Measurements from ENCODE around the gene BCAN. TPM values are rescaled to one million over a fixed set of nuclear protein-coding genes. Genes with fewer than 3 reads are reported as not detected.

BCAN gene
- total RNA-seq, 1 experiment from 2014 or later = not detected

DNA sequence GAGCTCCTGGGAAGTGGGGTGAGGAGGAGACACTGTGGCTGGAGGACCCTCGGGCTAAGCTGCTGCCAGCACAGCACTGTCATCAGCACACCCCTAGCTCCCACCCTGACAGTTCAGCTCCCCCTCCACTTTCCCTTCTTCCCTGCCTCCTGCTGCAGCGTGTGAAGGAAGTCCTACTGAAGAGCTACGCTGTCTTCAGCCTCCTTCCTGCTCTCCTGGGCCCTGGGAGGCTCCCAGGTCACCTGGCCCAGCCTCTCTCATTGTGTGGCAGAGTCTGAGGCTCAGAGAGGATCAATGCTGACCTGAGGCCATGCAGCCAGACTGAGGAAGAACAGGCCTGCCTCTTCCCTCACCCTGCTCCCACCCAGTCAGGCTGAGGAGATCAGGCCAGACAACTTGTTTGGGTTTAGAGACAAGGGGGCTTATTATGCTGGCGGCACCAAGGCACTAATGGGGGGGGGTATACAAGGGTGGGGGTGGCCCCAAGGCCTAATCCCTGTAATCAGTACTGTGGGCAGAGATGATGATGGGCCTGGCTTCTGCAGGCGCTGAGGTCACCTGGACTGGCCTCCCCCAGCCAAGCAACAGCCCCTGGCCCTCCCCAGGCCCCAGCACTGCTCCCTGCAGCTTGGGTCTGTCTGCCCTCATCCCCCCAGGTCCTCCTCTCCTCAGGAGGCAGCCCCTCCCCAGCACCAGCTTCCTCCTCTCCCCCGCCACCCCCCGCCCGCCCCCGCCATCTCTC is 26.2 kb downstream of the BCAN start:
- DNase-seq (ENCODE audit: low read depth) = no peak
- in situ Hi-C loops (cut with HindIII; ENCODE audit: low pct_unique_long_range_greater_than_20kb, low sequenced_read_pairs) = no loop called here

DNA sequence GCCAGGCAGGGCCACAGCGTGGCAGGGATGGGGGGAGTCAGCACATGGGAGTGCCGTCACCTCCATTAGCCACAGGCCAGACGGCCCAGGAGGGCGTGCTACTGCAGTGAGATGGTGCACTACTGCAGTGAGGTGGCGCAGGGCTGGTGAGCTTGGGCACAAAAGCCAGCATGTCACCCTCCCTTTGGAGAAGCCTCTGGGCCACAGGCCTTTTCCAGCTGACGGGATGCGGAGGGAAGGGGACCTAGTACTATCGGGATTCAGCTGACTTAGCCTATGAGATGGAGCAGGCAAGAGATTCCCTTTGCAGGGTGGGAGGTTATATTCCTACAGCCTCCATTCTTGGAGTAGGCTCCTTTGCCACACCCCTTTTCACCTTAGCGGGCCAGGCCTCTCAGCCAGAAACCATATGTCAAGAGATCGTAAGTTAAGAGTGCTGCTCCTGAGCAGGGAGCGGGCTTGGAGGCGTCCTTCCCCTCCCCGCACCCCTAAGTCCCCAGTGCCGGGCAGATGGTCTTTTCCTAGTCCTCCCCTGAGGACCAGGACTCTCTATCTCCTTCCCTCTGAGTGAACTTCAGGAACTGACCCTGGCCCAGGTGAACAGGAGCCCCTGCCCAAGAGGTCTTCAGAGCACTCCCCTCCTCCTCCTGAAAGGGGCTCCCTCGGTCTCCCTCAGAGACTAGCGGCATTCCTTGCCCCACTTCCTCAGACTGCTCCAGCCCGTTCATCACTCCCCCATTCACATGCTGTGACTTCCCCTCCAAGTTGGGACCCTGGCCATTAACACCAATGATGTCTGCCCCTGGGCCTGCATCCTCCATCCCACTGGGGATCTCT is 27.1 kb downstream of the BCAN start:
- in situ Hi-C loops (cut with HindIII; ENCODE audit: low pct_unique_long_range_greater_than_20kb, low sequenced_read_pairs) = no loop called here
- DNase-seq (ENCODE audit: low read depth) = no peak

DNA sequence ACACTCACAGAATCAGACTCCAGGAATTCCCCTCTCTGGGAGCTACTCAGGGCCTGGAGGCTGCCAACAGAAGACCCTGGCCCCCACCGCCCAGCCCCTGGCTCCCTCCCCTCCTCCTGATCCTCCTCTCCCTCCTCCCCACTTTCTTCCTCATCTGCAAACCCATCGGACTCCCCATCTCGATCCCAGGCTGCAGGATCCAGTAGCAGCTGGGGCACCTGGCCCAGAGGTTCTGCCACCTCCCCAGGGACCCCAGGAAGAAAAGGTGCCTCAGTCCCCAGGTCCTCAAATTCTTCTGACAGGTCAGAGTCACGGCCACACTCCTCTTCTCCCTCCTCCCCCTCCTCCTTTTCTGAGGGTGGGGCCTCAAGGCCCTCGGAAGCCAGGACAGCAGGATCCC is 27.9 kb downstream of the BCAN start:
- in situ Hi-C loops (cut with HindIII; ENCODE audit: low pct_unique_long_range_greater_than_20kb, low sequenced_read_pairs) = no loop called here
- DNase-seq (ENCODE audit: low read depth) = no peak

DNA sequence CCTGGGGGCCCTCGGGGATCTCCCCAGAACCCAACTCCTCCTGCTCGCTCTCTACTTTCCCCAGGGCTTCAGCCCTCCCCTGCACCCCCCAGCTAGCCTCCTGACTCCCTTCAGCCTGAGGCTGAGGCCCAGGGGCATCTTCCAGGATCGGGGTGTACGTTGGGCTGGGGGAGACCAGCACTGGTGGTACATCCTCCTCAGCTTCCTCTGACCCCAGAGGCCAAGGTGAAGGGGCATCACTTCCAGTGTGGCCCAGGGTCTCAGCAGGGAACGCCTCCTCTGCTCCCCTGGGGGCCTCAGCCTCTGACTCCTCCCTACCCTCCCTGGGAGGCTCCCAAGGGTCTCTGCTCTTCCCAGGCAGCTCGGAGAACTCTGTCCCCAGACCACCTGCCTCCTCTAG is 28.4 kb downstream of the BCAN start:
- DNase-seq (ENCODE audit: low read depth) = no peak
- in situ Hi-C loops (cut with HindIII; ENCODE audit: low pct_unique_long_range_greater_than_20kb, low sequenced_read_pairs) = no loop called here

DNA sequence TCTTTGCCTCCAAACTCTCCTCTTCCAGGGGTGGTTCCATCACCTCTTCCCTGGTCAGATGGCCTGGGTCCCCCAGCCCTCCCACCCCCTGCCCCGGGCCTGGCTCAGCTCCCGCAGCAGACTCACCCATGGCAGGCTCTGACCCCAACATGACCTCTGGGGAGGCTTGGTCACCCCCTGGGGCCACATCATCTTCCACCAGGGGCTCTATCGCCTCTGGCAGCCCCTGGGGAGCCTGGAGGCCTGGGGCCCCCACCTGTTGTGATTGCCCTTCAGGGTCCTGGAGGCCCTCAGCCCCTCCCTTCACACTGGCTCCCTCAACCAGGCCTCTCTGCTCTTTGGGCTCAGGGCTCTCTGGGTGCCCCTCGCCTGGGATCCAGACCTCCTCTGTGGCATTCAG is 28.9 kb downstream of the BCAN start:
- no peak for DNase-seq (ENCODE audit: low read depth)
- in situ Hi-C loops (cut with HindIII; ENCODE audit: low pct_unique_long_range_greater_than_20kb, low sequenced_read_pairs) = no loop called here

DNA sequence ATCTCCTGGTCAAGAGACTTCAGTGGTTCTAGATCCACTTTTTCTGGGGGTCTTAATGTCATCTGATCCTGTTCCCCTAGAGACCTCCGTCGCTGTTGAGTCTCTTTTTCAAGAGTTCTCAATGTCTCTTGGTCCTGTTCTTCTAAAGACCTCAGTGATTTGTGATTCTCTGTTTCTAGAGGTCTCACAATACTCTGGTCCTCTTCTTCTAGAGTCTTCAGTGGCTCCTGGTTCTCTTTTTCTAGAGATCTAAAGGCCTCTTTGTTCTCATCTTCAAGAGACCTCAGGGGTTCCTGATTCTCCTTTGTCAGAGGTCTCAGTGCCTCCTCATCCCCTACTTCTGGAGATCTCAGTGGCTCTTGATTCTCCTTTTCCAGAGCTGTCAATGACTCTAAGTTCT is 29.9 kb downstream of the BCAN start:
- no peak for DNase-seq (ENCODE audit: low read depth)
- in situ Hi-C loops (cut with HindIII; ENCODE audit: low pct_unique_long_range_greater_than_20kb, low sequenced_read_pairs) = no loop called here

DNA sequence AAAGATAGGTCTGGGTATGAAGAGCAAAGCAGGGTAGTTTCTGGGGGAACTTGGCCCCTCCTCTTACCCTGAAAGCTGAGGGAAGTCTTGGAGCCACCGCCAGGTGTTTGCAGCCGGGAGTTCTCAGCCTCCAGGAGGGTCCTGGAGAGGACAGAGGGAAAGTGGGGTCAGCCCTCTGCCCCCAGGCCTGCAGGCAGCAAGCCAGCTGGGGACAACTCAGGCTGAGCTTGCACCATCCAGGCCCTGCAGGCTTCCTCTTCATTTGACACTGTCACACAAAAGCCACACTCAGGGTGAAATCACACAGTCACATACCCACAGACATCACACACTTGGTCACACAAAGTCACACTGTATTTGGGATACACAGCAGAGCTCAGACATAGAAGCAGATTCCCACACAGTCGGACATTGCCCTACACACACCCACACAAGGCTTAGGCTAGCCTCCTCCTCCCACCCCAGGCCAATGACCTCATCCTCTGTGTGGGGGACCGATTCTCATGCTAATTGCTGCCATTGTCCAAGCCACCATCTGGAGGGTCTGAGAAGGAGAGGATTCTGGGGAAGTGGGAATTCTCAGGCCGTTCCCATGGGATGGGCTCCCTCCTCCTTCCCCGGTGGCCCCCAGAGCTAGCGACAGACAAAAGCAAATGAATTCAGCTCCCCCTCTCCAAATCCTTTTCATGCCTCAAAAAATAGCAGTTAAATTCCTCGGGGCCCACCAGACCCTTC is 31.6 kb downstream of the BCAN start:
- DNase-seq (ENCODE audit: low read depth) = no peak

DNA sequence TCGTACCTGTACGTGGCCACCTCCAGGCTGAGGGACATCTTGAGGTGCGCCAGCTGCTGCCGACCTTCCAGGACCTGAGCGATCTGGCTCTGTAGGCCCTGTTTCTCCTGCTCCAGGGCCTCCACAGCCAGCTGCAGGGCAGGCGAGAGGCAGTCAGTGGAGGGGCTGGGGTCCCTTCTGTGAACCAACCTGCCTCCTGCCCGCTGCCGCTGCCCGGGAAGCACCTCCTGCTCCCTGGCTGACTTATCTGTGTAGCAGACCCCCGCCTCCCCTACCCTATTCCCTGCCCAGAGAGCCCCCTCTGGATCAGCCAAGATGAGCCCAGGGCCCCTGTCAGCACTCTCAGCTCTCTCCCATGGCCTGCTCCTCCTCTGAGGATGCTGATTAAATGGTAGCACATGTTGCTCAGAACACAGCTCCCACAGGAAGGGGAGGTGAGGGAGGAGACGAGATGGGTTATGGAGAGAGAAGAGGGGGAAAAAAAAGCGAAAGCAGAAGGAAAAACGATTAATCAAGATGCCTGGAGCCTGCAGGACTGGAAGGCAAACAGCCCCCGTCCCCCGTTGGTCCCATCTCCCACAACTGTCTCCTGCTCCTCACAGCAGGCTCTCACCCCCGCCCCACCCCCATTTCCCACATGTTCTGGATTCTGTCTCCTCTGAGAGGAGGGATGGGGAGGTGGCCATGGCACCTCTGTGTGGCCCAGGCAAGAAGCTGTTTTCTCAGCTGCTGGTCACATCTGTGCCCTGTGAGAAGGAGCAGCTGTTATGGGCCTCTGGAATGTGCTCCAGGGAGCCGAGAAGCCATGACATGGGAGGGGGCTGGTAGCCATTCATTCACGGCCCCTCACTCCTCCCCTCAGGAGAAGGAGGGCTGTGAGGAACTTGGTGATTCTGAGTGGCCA is 33.5 kb downstream of the BCAN start:
- DNase-seq (ENCODE audit: low read depth) = no peak
- in situ Hi-C loops (cut with HindIII; ENCODE audit: low pct_unique_long_range_greater_than_20kb, low sequenced_read_pairs) = no loop called here

More for the DNA sequence above, 31.6 kb downstream of the BCAN start:
- in situ Hi-C loops (cut with HindIII; ENCODE audit: low pct_unique_long_range_greater_than_20kb, low sequenced_read_pairs) = no loop called here

DNA sequence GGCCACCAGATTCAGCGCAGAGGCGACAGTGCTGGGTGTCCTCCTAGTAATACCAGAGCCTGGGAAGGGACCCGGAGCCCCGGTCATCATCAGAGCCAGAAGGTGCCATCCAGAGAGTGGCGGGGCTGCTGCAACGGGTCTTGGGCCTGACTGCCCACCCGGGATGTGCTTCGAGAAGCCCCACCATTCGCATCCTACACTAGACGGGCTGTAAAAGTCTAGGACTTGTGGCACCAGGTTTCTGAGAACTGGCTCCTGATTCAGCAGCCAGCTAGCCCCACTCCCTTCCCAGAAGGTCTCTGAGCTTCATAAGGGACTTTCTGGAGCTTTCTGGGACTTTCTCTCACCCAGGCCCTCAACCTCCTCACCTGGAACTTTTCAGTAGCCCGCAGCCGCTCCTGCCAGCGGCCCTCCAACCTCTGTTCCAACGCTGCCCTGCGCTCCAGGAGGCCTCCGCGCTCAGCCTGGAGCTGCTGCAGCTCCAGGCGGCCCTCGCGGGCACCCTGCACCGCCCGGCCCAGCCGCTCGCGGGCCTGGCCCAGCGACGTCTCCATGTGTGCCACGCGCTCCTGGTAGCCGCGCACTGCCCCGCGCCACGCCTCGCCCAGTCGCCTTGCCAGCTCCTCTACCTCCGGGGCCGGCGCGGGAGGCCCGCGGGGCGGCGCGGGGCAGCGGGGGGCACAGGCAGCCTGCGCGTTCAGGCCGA is 34.4 kb downstream of the BCAN start:
- no peak for DNase-seq (ENCODE audit: low read depth)
- in situ Hi-C loops (cut with HindIII; ENCODE audit: low pct_unique_long_range_greater_than_20kb, low sequenced_read_pairs) = no loop called here

DNA sequence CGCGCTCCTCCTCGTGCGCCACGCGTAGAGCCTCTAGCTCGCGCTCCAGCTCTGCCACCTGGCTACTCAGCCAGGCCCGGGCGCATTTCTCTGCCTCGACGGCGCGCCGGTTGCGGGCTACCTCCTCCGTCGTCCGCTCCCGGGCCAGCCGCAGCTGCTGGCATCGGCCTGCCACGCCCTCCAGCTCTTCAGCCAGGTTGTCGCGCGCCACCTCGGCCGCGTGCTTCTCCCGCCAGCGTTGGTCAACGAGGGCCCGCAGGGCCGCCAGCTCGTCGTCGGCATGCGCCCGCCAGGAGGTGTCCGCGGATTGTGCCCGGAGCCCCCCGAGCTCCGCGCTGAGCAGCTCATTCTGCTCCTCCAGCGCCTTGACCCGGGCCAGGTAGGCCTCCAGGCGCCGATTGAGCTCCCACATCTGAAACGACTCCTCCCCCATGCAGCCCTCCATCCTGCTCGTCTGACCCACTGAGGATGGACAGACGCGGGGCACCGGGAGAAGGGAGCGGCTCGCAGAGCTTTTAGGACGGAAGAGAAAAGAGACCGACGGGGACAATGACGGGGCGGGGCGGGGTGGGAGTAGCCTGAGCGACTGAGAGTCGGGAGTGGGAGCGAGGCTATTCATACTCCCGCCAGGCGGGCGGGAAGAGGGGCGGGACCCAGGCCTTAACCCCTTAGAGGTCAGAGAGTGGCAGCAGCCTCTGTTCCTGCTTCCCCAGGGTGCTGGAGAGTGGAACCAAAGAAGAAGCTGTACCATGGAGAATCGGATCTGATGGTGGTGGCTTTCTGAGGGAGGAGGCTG is 35.1 kb downstream of the BCAN start, which contains the start of gene NES:
Gene NES, minus strand, starts transcription at position 588 of the 796 bp plus-strand sequence. Its CDS starts 143 bp downstream, at position 445.
- in situ Hi-C loops (cut with HindIII; ENCODE audit: low pct_unique_long_range_greater_than_20kb, low sequenced_read_pairs) = no loop called here

DNA sequence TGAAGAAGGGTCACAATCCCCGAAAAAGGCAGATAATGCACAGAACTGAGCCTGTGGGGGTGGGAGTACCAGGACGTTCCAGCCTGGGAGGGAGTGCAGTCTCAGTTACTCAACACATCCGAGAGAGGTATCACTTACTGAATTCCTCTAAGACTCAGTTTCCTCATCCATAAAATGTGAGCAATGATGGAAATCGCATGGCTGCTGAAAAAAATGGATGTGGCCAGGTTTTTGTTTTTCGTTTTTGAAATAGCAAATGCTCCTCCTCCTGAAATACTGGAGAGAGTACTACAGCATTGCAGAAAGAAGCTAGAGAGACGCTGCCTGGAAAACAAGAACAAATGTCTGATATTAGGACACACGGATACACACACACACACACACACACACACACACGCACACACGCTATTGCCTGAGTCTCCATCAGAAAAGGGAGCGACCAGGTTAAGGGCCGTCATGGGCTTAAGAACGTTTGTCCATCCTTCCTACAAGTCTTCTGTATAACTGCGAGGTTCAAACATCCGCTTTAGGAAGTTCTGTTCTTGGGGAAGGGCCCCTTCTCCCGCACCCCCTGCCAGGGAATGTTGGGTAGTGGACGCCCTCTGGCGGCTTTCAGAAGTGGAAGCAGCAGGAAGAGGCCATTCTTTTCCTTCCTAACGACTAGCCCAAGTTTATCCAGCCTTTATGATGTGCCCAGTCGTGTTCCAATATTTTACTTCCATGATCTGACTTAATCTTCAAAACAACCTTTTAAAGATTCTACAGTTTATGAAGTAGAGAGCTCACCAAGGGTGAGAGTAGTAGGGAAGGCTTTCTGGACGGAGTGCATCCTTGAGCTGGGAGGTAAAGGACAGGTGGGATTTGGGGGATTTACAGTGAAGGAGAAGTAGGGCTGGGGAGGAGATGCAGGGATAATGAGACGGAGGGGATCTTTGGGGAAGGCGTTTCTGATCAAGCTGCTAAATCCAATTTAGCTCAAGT is 36.0 kb downstream of the BCAN start:
- in situ Hi-C loops (cut with HindIII; ENCODE audit: low pct_unique_long_range_greater_than_20kb, low sequenced_read_pairs) = no loop called here
- DNase-seq (ENCODE audit: low read depth) = peak; percentile 67

More for the DNA sequence above, 35.1 kb downstream of the BCAN start, which contains the start of gene NES:
- DNase-seq (ENCODE audit: low read depth) = no peak

DNA sequence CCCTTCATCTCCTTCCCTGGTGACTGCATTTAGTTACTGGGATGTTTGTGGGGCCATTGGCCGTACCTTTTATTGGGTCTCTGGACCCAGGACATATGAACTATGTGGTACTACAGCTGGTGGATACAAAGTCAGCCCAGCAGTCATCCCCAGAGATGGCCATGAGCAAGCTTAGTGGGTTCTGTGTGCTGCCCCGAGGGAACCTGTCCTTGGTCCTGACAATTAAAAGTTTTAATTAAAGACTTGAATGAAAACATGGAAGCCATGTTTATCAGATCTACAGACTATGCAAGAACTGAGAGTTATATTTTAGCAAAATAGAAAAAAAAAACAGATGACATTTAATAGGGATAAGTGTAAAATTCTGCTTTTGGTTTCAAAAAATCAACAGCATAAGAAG is 38.1 kb downstream of the BCAN start:
- in situ Hi-C loops (cut with HindIII; ENCODE audit: low pct_unique_long_range_greater_than_20kb, low sequenced_read_pairs) = no loop called here
- DNase-seq (ENCODE audit: low read depth) = no peak

DNA sequence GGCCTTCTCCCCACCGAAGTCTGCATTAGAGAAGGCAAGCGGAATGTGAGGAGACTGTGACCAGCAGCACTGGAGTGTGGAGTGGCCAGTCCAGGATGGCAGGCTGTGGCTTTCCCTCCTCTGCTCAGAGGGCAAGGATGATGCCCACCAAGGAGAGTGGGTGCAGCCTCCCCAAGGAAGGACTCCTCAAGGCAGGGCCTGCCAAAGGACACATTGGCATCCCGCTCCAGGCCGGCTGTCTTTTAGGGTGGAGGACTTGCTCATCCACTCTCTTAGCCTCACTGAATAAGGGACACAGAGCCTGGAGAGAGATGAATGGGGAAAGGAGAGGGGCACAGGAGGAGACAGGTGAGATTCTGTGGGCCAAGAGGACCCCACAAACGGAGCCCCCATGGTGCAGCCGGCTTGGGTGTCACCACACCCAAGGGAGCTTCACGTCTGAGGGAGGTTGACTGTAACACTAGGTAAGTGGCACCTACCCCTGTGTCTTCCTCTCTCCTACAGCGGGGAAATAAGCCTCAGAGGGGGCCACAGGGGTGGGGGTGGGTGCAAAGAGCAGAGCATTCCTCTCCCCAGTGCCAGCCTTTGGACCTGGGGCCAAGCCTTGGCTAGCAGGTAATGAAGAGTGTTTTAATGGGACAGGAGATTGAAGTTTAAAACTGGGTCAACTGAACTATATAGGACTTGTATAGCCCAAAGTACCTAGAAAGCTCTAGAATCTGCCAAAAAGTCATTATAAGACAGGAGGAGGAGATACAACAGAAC is 39.5 kb downstream of the BCAN start:
- in situ Hi-C loops (cut with HindIII; ENCODE audit: low pct_unique_long_range_greater_than_20kb, low sequenced_read_pairs) = no loop called here
- no peak for DNase-seq (ENCODE audit: low read depth)

DNA sequence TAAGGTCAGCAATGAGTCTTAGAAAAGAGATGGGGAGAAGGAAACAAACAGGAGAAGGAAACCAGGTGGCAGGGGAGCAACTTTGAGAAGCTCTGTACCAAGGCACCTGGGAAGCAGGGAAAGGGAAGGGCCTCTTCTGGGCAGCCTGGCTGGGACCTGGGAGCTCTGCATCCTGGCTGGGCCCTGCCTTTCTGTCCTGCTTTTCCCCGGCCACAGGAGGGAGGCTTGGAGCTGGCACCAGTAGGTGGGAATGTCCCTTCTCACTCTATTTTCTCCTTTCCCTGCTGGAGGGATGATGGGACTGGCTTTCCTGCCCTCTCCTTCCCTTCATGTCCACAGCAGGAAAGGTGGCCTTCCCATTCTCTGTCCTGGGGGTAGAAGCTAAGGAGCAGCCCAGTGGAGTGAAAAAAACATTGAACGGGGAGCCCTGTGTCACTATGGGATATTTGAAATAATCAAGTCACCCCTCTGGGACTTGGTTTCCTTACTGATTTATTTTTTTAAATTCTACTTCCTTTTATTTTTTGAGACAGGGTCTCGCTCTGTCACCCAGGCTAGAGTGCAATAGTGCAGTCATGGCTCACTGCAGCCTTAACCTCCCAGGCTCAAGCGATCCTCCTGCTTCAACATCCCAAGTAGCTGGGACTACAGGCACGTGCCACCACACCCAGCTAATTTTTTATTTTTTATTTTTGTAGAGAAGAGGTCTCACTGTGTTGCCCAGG is 40.4 kb downstream of the BCAN start:
- DNase-seq (ENCODE audit: low read depth) = no peak
- in situ Hi-C loops (cut with HindIII; ENCODE audit: low pct_unique_long_range_greater_than_20kb, low sequenced_read_pairs) = no loop called here
